Panc1 (cell line): ENCODE data around the gene TBC1D24.

Experiments
- POLR2AphosphoS5 ChIP-seq: IDR thresholded peaks from 2 replicates; pipeline ENCODE4 v1.6.1; 2012; ENCODE audit warnings: mild to moderate bottlenecking, low read depth, low read length, moderate library complexity
- REST ChIP-seq, 2 experiments: IDR thresholded peaks; 2 replicates each; pipeline ENCODE4 v1.6.1; 2011 to 2012; ENCODE audit warnings: low read depth in 2 of 2, control low read depth in 1 of 2, low read length in 1 of 2, mild to moderate bottlenecking in 1 of 2, moderate library complexity in 1 of 2; ENCODE audit not compliant: insufficient read depth in 1 of 2
- TF ChIP-seq, protein P1 (sequence below): fragments of 450-650 bp; IDR thresholded peaks from 2 replicates; pipeline ENCODE4 v1.5.1; 2017; ENCODE audit warnings: mild to moderate bottlenecking

- TF ChIP-seq POLR2AphosphoS5 (no peak), REST (IDR thresholded peaks at IDR 0.05; ENCODE audit: insufficient read depth in 1 of 2, low read depth in 2 of 2, low read length in 1 of 2) (no peak)
- TF ChIP-seq, protein P1, sequence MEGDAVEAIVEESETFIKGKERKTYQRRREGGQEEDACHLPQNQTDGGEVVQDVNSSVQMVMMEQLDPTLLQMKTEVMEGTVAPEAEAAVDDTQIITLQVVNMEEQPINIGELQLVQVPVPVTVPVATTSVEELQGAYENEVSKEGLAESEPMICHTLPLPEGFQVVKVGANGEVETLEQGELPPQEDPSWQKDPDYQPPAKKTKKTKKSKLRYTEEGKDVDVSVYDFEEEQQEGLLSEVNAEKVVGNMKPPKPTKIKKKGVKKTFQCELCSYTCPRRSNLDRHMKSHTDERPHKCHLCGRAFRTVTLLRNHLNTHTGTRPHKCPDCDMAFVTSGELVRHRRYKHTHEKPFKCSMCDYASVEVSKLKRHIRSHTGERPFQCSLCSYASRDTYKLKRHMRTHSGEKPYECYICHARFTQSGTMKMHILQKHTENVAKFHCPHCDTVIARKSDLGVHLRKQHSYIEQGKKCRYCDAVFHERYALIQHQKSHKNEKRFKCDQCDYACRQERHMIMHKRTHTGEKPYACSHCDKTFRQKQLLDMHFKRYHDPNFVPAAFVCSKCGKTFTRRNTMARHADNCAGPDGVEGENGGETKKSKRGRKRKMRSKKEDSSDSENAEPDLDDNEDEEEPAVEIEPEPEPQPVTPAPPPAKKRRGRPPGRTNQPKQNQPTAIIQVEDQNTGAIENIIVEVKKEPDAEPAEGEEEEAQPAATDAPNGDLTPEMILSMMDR = no peak
Measured at GRCh38 chr16:2529961-2530628, 55.2 kb downstream of the TBC1D24 start.
